IMR-90 (cell line): ENCODE measurements around the gene RXFP1. TPM values are rescaled to one million over a fixed set of nuclear protein-coding genes. Genes with fewer than 3 reads are reported as not detected.

Experiments
- ATAC-seq: fragments of 200-7000 bp; cut with Tn5 transposase; 2 replicates; pipeline ENCODE4 v1.9.1; 2020; ENCODE audit warnings: low read depth, mild to moderate bottlenecking, moderate library complexity
- BruUV-seq: library from RNA; stranded (reverse); fragments of 400-500 nt; replicated peaks from 2 replicates; lab custom pipeline; 2021; lab: Mats Ljungman, UMichigan
- CTCF ChIA-PET: fragments of 300-600 bp; formaldehyde crosslinking; extraction: SDS; loops from one replicate; lab custom pipeline; 2021; ENCODE audit warnings: antibody characterized with exemption; lab: Yijun Ruan, JAX
- POLR2A ChIA-PET: fragments of 300-600 bp; sonication (Branson Sonifier 250); formaldehyde crosslinking; loops from one replicate; lab custom pipeline; 2022; ENCODE audit warnings: antibody characterized with exemption; ENCODE audit not compliant: unreplicated experiment; lab: Charles Lee
- DNase-seq: peaks from one replicate; pipeline ENCODE4 v3.0.0; 2013
- H2AFZ ChIP-seq: replicated peaks from 2 replicates; pipeline ENCODE3; 2013; ENCODE audit warnings: low read length, mild to moderate bottlenecking; ENCODE audit not compliant: poor library complexity
- H2AK5ac ChIP-seq: 2 replicates; pipeline ENCODE4 v1.6.1; 2013; ENCODE audit warnings: low read depth, low read length, inconsistent platforms
- H2AK9ac ChIP-seq: replicated peaks from 2 replicates; pipeline ENCODE3; 2013; ENCODE audit warnings: mild to moderate bottlenecking, low read depth, low read length, moderate library complexity; ENCODE audit not compliant: poor library complexity
- H2BK120ac ChIP-seq: 2 replicates; pipeline ENCODE4 v1.6.1; 2013; ENCODE audit warnings: low read depth, low read length, inconsistent platforms
- H2BK15ac ChIP-seq: 3 replicates; pipeline ENCODE4 v1.6.1; 2013; ENCODE audit warnings: low read depth, low read length, inconsistent platforms
- H2BK20ac ChIP-seq: 2 replicates; pipeline ENCODE4 v1.6.1; 2013; ENCODE audit warnings: low read depth, mild to moderate bottlenecking, inconsistent platforms, low read length, moderate library complexity
- H2BK5ac ChIP-seq: 2 replicates; pipeline ENCODE4 v1.6.1; 2013; ENCODE audit warnings: mild to moderate bottlenecking, low read depth, low read length, inconsistent platforms; ENCODE audit not compliant: poor library complexity, severe bottlenecking
- H3K14ac ChIP-seq: replicated peaks from 2 replicates; pipeline ENCODE4 v1.6.1; 2013; ENCODE audit warnings: low read depth, low read length, inconsistent platforms
- H3K18ac ChIP-seq: 2 replicates; pipeline ENCODE4 v1.6.1; 2013; ENCODE audit warnings: low read depth, low read length, control low read depth
- H3K23ac ChIP-seq: 2 replicates; pipeline ENCODE4 v1.6.1; 2013; ENCODE audit warnings: low read depth, low read length, inconsistent platforms
- H3K27ac ChIP-seq: 2 replicates; pipeline ENCODE4 v1.5.1; 2013; ENCODE audit warnings: mild to moderate bottlenecking, control low read depth, low read length; ENCODE audit not compliant: insufficient read depth
- H3K27me3 ChIP-seq: 2 replicates; pipeline ENCODE4 v1.6.1; 2013; ENCODE audit warnings: low read length; ENCODE audit not compliant: control insufficient read depth, insufficient read depth
- H3K36me3 ChIP-seq: 2 replicates; pipeline ENCODE4 v1.6.1; 2013; ENCODE audit warnings: low read length, mixed read lengths; ENCODE audit not compliant: control insufficient read depth, insufficient read depth
- H3K4ac ChIP-seq: 2 replicates; pipeline ENCODE4 v1.6.1; 2013; ENCODE audit warnings: low read depth, low read length, inconsistent platforms
- H3K4me1 ChIP-seq: 2 replicates; pipeline ENCODE4 v1.6.1; 2013; ENCODE audit warnings: low read length, mixed read lengths; ENCODE audit not compliant: control insufficient read depth, insufficient read depth
- H3K4me2 ChIP-seq: 2 replicates; pipeline ENCODE4 v1.6.1; 2013; ENCODE audit warnings: low read depth, mild to moderate bottlenecking, control low read depth, low read length, moderate library complexity
- H3K4me3 ChIP-seq: 2 replicates; pipeline ENCODE4 v1.5.1; 2013; ENCODE audit warnings: low read depth, mild to moderate bottlenecking, control low read depth, low read length, moderate library complexity; ENCODE audit not compliant: insufficient read depth
- H3K56ac ChIP-seq: 2 replicates; pipeline ENCODE4 v1.6.1; 2013; ENCODE audit warnings: low read length, inconsistent platforms; ENCODE audit not compliant: insufficient read depth; ENCODE audit errors: extremely low read depth
- H3K79me1 ChIP-seq, 2 experiments: 2 replicates each; pipeline ENCODE4 v1.6.1; 2013; ENCODE audit warnings: low read length in 2 of 2, inconsistent platforms in 1 of 2, low read depth in 1 of 2
- H3K9ac ChIP-seq: 2 replicates; pipeline ENCODE4 v1.6.1; 2013; ENCODE audit warnings: low read depth, low read length, control low read depth
- H3K9me1 ChIP-seq: 2 replicates; pipeline ENCODE4 v1.6.1; 2013; ENCODE audit warnings: low read length, inconsistent platforms; ENCODE audit not compliant: insufficient read depth
- H3K9me3 ChIP-seq: 2 replicates; pipeline ENCODE4 v1.6.1; 2013; ENCODE audit warnings: low read length; ENCODE audit not compliant: control insufficient read depth, insufficient read depth
- H4K20me1 ChIP-seq: 2 replicates; pipeline ENCODE4 v1.6.1; 2013; ENCODE audit warnings: low read length, inconsistent platforms; ENCODE audit not compliant: insufficient read depth
- H4K5ac ChIP-seq: 2 replicates; pipeline ENCODE4 v1.6.1; 2013; ENCODE audit warnings: mild to moderate bottlenecking, low read depth, low read length, control low read depth
- H4K8ac ChIP-seq, 2 experiments: 2 replicates each; pipeline ENCODE4 v1.6.1; 2013; ENCODE audit warnings: low read depth in 2 of 2, low read length in 2 of 2, control low read depth in 1 of 2, inconsistent platforms in 1 of 2
- H4K91ac ChIP-seq: 2 replicates; pipeline ENCODE4 v1.6.1; 2013; ENCODE audit warnings: low read depth, low read length, inconsistent platforms; ENCODE audit not compliant: insufficient read depth
- BHLHE40 ChIP-seq: fragments of 150-350 bp; IDR thresholded peaks from 2 replicates; pipeline ENCODE4 v1.6.1; 2016; ENCODE audit warnings: mild to moderate bottlenecking, low read depth, low read length
- CEBPB ChIP-seq: IDR thresholded peaks from 2 replicates; pipeline ENCODE4 v1.6.1; 2012; ENCODE audit warnings: low read depth, low read length, improper control_type of control experiment
- CHD1 ChIP-seq: IDR thresholded peaks from 2 replicates; pipeline ENCODE4 v1.6.1; 2012; ENCODE audit warnings: low read depth, low read length, improper control_type of control experiment
- CTCF ChIP-seq: conservative IDR thresholded peaks from 2 replicates; pipeline ENCODE4 v1.5.1; 2012; ENCODE audit warnings: mild to moderate bottlenecking, low read depth, low read length, improper control_type of control experiment
- FOS ChIP-seq: fragments of 150-350 bp; IDR thresholded peaks from 2 replicates; pipeline ENCODE4 v1.6.1; 2016; ENCODE audit warnings: low read depth, low read length
- MAFK ChIP-seq: IDR thresholded peaks from 2 replicates; pipeline ENCODE4 v1.6.1; 2012; ENCODE audit warnings: low read depth, low read length, improper control_type of control experiment
- MAZ ChIP-seq: IDR thresholded peaks from 2 replicates; pipeline ENCODE4 v1.6.1; 2012; ENCODE audit warnings: low read depth, mild to moderate bottlenecking, low read length, improper control_type of control experiment, moderate library complexity, borderline replicate concordance
- MXI1 ChIP-seq: IDR thresholded peaks from 2 replicates; pipeline ENCODE4 v1.6.1; 2012; ENCODE audit warnings: low read depth, mild to moderate bottlenecking, low read length, moderate library complexity, borderline replicate concordance
- NFE2L2 ChIP-seq: fragments of 150-350 bp; IDR thresholded peaks from 2 replicates; pipeline ENCODE4 v1.6.1; 2016; ENCODE audit warnings: low read depth, mild to moderate bottlenecking, low read length
- POLR2A ChIP-seq: IDR thresholded peaks from 2 replicates; pipeline ENCODE4 v1.6.1; 2012; ENCODE audit warnings: mild to moderate bottlenecking, low read depth, low read length
- RAD21 ChIP-seq: IDR thresholded peaks from 2 replicates; pipeline ENCODE4 v1.6.1; 2012; ENCODE audit warnings: low read length, improper control_type of control experiment
- RFX5 ChIP-seq: IDR thresholded peaks from 2 replicates; pipeline ENCODE4 v1.8.0; 2012; ENCODE audit warnings: low read depth, mild to moderate bottlenecking, low read length, moderate library complexity
- SMC3 ChIP-seq: fragments of 150-350 bp; IDR thresholded peaks from 2 replicates; pipeline ENCODE4 v1.6.1; 2016; ENCODE audit warnings: low read depth, mild to moderate bottlenecking, antibody characterized with exemption, low read length, moderate library complexity
- USF2 ChIP-seq: fragments of 150-350 bp; IDR thresholded peaks from 2 replicates; pipeline ENCODE4 v1.6.1; 2017; ENCODE audit warnings: mild to moderate bottlenecking, antibody characterized with exemption, low read length, low read depth
- WGBS, 2 experiments: methylation state at CpG; one replicate each; pipeline versions ENCODE4 v1.1.5 to v1.1.7; 2013; ENCODE audit warnings: missing lambda C conversion rate in 2 of 2; ENCODE audit not compliant: insufficient read length in 1 of 2; ENCODE audit errors: extremely low coverage in 2 of 2; 5-methylcytosine and 5-hydroxymethylcytosine counted together
- dilution Hi-C: fragments of 300-500 bp; cut with HindIII; formaldehyde crosslinking; loops from one replicate; pipeline ENCODE4 v1.14.3; 2018; ENCODE audit warnings: low sequenced_read_pairs; ENCODE audit not compliant: unreplicated experiment
- in situ Hi-C: fragments of 300-500 bp; cut with MboI; formaldehyde crosslinking; loops from 3 replicates; pipeline ENCODE4 v1.14.3; 2019; ENCODE audit warnings: low sequenced_read_pairs, inconsistent platforms, mixed read lengths
- intact Hi-C: fragments of 100-400 bp; cut with micrococcal nuclease; formaldehyde crosslinking; loops from 2 replicates; pipeline ENCODE4 v1.10.0; 2022
- polyA plus RNA-seq, 3 experiments: library from polyadenylated mRNA; depleted of rRNA; stranded (reverse); fragments of >200 nt; gene quantifications; 2 replicates each; pipeline ENCODE4 v1.2.3, GENCODE V29; 2012; ENCODE audit warnings: low replicate concordance in 1 of 3
- total RNA-seq: library from RNA; depleted of rRNA; stranded (reverse); fragments of >200 nt; gene quantifications from 2 replicates; pipeline ENCODE4 v1.2.3, GENCODE V29; 2012
- TF ChIP-seq, protein P1 (sequence below): fragments of 150-350 bp; IDR thresholded peaks from 2 replicates; pipeline ENCODE4 v1.6.1; 2016; ENCODE audit warnings: low read depth, mild to moderate bottlenecking, low read length, moderate library complexity, borderline replicate concordance

RXFP1 gene
- total and polyA plus RNA-seq, 2 of the 4 experiments (the other 2 are of a cell fraction) = not detected

DNA sequence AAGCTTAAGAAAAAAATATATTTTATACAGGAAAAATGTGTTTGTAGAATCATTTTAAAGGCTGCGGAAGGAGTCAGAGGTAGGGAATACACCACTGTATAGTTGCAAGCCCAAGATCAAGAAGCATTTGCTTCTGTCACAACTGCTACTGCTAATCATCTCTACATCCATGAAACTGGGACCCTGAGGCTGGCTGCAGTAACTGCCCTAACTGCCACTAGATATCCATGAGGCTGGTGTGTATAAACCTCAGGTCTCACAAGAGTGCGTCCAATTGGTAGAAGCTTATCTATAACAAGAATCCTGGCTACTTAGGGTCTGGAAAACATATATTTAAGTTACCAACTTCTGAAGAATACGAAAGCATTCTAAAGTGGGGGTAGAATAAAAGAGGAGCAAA, 69.1 kb downstream of the RXFP1 start:
- CTCF ChIA-PET = interaction anchor here (1.1 kb wide), 1 partner anchor 75 kb away, joined by 3 read pairs; no protein-coding TSS in a partner anchor
- H3K56ac ChIP-seq = no peak overlapping the region
- BruUV-seq = no TSS peak

More for the DNA sequence above, 69.1 kb downstream of the RXFP1 start:
- no peak overlapping the region for H2AK5ac ChIP-seq
- H3K23ac ChIP-seq = no peak overlapping the region
- H3K27me3 ChIP-seq = no peaks in the 10 kb centered on the region; the same call in 1 of the 2 replicates
- no peak overlapping the region for H4K5ac ChIP-seq
- H3K27ac ChIP-seq = no peak overlapping the region
- H3K36me3 ChIP-seq = no peaks in the 10 kb centered on the region
- H4K8ac ChIP-seq = no peak overlapping the region
- H2AFZ ChIP-seq = no peak overlapping the region
- H3K79me1 ChIP-seq = no peaks in the 10 kb centered on the region
- H2BK20ac ChIP-seq = no peak overlapping the region
- no peaks in the 10 kb centered on the region for H3K9me3 ChIP-seq
- H3K9ac ChIP-seq = no peak overlapping the region
- DNase-seq (no peak), ATAC-seq (no peak)
- no peak overlapping the region for H4K91ac ChIP-seq
- in situ Hi-C loops = no loop called here
- H3K9me1 ChIP-seq = no peaks in the 10 kb centered on the region
- no peaks in the 10 kb centered on the region for H3K4me1 ChIP-seq
- dilution Hi-C loops = no loop called here
- no CpG with 5 or more reads among the region's 3 CpGs for WGBS, 2 experiments
- intact Hi-C loops = no loop called here
- H4K20me1 ChIP-seq = no peaks in the 10 kb centered on the region
- no peak overlapping the region for H3K18ac ChIP-seq
- no peak overlapping the region for H2AK9ac ChIP-seq
- no peak overlapping the region for H3K4me2 ChIP-seq
- no peak overlapping the region for H3K14ac ChIP-seq
- no peak overlapping the region for H2BK120ac ChIP-seq
- H3K4ac ChIP-seq = no peak overlapping the region
- H2BK15ac ChIP-seq = no peak overlapping the region
- H3K4me3 ChIP-seq = no peak overlapping the region
- POLR2A ChIA-PET = no interaction called here
- no peak overlapping the region for H2BK5ac ChIP-seq
- TF ChIP-seq NFE2L2 (no peak), RFX5 (no peak), BHLHE40 (no peak), CHD1 (no peak), SMC3 (no peak), MAZ (no peak), FOS (no peak), CEBPB (no peak), MAFK (no peak), RAD21 (no peak), MXI1 (no peak), POLR2A (no peak), CTCF (no peak), USF2 (no peak)
- TF ChIP-seq, protein P1, sequence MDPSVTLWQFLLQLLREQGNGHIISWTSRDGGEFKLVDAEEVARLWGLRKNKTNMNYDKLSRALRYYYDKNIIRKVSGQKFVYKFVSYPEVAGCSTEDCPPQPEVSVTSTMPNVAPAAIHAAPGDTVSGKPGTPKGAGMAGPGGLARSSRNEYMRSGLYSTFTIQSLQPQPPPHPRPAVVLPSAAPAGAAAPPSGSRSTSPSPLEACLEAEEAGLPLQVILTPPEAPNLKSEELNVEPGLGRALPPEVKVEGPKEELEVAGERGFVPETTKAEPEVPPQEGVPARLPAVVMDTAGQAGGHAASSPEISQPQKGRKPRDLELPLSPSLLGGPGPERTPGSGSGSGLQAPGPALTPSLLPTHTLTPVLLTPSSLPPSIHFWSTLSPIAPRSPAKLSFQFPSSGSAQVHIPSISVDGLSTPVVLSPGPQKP = no peak
